ENCODE data around the gene LGALS7. TPM values are rescaled to one million over a fixed set of nuclear protein-coding genes. Genes with fewer than 3 reads are reported as not detected.

The LGALS7 gene
- total RNA-seq, 1 donor from 2014 or later = not detected

DNA sequence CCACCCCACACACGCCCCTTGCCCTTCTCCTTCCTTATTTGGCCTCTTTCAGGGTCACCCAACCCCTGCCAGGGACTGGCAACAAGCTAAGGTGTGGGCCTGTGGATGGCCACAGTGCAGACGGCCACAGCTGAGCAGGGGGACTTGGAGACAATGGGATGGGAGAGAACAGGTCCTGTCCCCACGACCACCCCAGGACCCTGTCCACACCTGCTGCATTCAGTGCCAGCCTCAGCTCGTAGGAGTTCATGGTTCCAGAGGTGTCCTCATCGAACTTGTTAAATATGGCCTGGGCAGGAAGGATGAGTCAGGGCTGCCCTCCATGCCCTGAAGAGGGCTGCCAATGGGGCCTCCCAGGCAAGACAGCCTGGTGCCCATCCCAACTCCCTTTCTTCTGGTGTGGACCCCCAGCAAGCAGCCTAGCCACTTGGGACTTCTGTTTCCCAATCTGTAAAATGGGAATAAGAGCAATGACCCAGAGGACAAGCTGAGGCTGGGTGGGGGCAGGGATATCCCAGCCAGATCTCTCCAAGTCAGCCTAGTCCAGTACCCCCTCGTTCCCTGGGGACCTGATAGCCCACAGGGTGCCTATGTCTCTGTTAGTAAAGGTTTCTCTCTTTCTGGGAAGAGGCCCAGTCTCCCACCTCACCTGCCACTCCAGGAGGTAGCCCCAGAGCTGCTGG is 39.7 kb downstream of the LGALS7 start:
- no peak overlapping the region for H3K4me3 Mint-ChIP-seq (ENCODE audit: low read depth)
- peaks cover 22% of the 10 kb centered on the region for H3K36me3 Mint-ChIP-seq (ENCODE audit: insufficient read depth)
- no peaks in the 10 kb centered on the region for H3K9me3 Mint-ChIP-seq (ENCODE audit: low read depth)
- no peak for DNase-seq (ENCODE audit: low spot score, unreplicated experiment)
- H3K27me3 Mint-ChIP-seq = peaks cover 10% of the 10 kb centered on the region
- no peak overlapping the region for H3K27ac Mint-ChIP-seq
- TF ChIP-seq, protein P1, sequence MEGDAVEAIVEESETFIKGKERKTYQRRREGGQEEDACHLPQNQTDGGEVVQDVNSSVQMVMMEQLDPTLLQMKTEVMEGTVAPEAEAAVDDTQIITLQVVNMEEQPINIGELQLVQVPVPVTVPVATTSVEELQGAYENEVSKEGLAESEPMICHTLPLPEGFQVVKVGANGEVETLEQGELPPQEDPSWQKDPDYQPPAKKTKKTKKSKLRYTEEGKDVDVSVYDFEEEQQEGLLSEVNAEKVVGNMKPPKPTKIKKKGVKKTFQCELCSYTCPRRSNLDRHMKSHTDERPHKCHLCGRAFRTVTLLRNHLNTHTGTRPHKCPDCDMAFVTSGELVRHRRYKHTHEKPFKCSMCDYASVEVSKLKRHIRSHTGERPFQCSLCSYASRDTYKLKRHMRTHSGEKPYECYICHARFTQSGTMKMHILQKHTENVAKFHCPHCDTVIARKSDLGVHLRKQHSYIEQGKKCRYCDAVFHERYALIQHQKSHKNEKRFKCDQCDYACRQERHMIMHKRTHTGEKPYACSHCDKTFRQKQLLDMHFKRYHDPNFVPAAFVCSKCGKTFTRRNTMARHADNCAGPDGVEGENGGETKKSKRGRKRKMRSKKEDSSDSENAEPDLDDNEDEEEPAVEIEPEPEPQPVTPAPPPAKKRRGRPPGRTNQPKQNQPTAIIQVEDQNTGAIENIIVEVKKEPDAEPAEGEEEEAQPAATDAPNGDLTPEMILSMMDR (IDR thresholded peaks at IDR 0.05; ENCODE audit: unreplicated experiment) = no peak
- H3K4me1 Mint-ChIP-seq (ENCODE audit: low read depth) = peaks cover 5% of the 10 kb centered on the region

DNA sequence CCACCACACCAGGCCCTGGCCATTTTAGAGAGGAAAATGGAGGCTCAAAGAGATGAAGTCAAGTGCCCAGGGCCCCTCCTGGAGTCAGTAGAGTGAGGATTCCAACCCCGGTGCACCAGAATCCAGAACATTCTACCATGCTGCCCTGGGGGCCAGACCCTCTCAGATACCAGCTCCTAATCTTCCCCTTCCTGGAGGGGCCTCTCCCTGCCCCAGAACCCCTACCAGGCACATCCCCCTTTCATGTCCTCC is 40.1 kb downstream of the LGALS7 start:
- Mint-ChIP-seq H3K4me3 (ENCODE audit: low read depth) (no peak overlapping the region), H3K36me3 (ENCODE audit: insufficient read depth) (peaks cover 23% of the 10 kb centered on the region), H3K27ac (no peak overlapping the region), H3K27me3 (peaks cover 8% of the 10 kb centered on the region), H3K9me3 (ENCODE audit: low read depth) (no peaks in the 10 kb centered on the region), H3K4me1 (ENCODE audit: low read depth) (peaks cover 5% of the 10 kb centered on the region)
- no peak for DNase-seq (ENCODE audit: low spot score, unreplicated experiment)
- TF ChIP-seq, protein P1 (IDR thresholded peaks at IDR 0.05; ENCODE audit: unreplicated experiment) = no peak

DNA sequence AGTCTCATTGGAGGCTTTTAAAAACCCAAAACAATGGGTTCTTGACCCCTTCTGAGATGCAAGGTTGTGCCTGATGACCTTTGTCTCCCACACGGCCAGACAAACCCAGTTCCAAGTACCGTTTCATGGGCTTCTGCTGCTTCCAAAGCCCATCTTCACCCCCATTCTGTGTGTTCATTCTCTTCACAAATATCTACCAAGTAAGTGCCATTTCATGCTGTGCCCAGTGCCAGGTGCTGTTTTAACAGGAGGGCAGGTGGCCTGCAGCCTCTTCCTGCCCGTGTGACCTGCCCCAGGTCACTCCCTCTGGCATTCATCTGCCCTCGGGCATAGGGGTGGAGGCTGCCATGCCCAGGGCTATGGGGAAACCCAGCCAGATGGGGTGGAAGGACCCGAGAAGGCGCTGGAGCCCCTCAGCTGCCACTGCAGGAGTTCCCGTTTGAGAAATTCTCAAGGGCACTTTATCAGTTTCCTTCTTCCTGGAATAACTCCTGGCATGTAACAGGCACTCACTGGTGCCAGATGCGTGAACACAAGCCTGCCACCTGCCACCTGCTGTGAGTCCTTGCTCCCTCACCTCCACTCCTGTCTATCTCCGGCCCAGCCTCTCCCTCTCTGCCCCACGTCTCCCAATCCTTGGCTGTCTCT is 41.5 kb downstream of the LGALS7 start:
- peaks cover 2% of the 10 kb centered on the region for H3K4me1 Mint-ChIP-seq (ENCODE audit: low read depth)
- no peaks in the 10 kb centered on the region for H3K9me3 Mint-ChIP-seq (ENCODE audit: low read depth)
- peak overlapping the region; percentile 64 for H3K27ac Mint-ChIP-seq
- no peak overlapping the region for H3K4me3 Mint-ChIP-seq (ENCODE audit: low read depth)
- DNase-seq (ENCODE audit: low spot score, unreplicated experiment) = no peak
- no peaks in the 10 kb centered on the region for H3K27me3 Mint-ChIP-seq
- H3K36me3 Mint-ChIP-seq (ENCODE audit: insufficient read depth) = peaks cover 22% of the 10 kb centered on the region
- TF ChIP-seq, protein P1 (IDR thresholded peaks at IDR 0.05; ENCODE audit: unreplicated experiment) = no peak

DNA sequence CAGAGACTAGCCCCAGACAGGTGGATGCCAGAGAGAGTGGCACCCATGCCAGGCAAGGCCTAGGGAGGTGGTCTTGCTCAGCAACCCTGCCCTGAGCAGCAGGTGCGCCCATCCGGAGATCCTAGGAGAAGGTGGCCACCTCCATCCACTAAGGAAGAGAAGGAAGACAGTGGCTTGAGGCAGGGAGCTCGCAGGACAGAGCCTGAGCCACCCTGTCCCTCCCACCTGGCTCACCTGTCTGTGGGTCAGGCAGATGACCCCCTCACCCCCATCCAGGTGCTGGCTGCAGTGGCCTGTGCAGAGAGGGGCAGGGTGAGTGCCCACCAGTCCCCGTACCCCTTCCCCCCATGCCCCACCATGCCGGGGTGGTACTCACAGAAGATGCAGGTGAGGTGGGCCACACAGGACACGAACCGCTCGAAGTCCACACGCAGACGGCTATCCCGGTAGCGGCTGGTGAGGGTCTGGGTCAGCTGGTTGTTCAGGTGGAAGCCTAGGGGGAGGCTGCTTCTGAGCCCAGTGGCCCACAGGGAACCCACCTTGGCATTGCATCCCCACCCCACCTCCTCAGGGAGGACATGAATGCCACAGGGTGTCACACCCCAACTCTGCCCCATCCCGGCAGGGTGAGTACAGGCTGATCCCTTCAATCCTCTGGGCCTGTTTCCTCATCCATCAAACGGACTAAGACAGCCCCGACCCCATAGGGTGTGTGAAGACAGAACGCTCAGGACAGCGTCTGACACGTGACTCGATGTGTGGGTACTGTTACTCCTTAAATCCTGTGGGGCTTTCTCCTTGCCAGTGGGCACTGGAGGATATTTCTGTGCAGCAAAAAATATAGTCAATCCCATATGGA is 42.4 kb downstream of the LGALS7 start:
- no peaks in the 10 kb centered on the region for H3K27me3 Mint-ChIP-seq
- no peak overlapping the region for H3K4me3 Mint-ChIP-seq (ENCODE audit: low read depth)
- H3K27ac Mint-ChIP-seq = peak overlapping the region; percentile 37
- TF ChIP-seq, protein P1 (IDR thresholded peaks at IDR 0.05; ENCODE audit: unreplicated experiment) = no peak
- peaks cover 24% of the 10 kb centered on the region for H3K36me3 Mint-ChIP-seq (ENCODE audit: insufficient read depth)
- peaks cover 2% of the 10 kb centered on the region for H3K4me1 Mint-ChIP-seq (ENCODE audit: low read depth)
- no peaks in the 10 kb centered on the region for H3K9me3 Mint-ChIP-seq (ENCODE audit: low read depth)
- DNase-seq (ENCODE audit: low spot score, unreplicated experiment) = no peak

DNA sequence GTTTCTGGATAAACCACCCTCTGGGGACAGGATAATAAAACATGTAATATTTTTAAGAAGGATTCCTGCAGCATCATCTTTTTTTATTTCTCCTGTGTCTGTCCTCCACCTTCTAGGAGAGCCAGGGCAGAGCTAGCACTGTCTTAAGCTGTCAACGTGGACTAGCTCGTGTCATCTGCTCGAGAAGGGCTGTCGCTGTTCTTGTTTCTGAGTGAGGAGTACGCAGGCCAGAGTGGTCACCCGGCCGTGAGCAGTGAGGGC is 42.9 kb downstream of the LGALS7 start:
- TF ChIP-seq, protein P1 (IDR thresholded peaks at IDR 0.05; ENCODE audit: unreplicated experiment) = no peak
- Mint-ChIP-seq H3K4me3 (ENCODE audit: low read depth) (no peak overlapping the region), H3K36me3 (ENCODE audit: insufficient read depth) (peaks cover 26% of the 10 kb centered on the region), H3K4me1 (ENCODE audit: low read depth) (peaks cover 2% of the 10 kb centered on the region), H3K27me3 (no peaks in the 10 kb centered on the region), H3K9me3 (ENCODE audit: low read depth) (no peaks in the 10 kb centered on the region), H3K27ac (peak overlapping the region; percentile 37)
- no peak for DNase-seq (ENCODE audit: low spot score, unreplicated experiment)
